ENCODE data around the gene JAKMIP1.

JAKMIP1 gene

DNA sequence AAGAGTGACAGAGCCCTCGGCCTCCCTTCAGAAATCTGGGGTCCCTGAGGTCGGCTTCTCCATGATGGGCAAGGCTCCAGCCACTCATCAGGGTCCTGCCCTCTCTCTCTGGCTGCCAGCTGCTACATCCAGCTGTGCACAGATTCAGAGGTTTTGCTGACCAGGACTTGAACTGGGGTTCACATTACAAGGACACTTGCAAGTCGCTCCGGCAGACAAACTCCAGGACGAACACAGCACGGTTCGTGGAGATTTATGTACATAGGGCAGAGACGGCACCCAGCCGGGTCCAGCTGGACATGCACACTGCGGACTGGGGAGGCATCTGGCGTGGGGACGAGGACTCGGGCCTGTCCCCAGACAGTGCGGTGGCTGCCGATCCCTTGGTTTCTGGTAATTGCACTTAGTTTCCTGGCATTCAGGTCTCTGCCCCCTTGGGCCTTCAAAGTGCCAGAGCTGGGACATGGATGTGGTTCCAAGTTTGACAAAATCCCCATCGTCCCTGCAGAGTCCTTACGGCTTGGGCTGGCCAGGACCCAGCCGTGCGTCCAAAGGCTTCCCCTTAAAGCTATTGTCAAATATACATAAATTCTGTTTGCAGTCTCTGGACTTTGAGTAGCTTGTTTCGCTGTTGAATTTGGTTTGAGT is 175.9 kb downstream of the JAKMIP1 start:
- TF ChIP-seq, protein P1, sequence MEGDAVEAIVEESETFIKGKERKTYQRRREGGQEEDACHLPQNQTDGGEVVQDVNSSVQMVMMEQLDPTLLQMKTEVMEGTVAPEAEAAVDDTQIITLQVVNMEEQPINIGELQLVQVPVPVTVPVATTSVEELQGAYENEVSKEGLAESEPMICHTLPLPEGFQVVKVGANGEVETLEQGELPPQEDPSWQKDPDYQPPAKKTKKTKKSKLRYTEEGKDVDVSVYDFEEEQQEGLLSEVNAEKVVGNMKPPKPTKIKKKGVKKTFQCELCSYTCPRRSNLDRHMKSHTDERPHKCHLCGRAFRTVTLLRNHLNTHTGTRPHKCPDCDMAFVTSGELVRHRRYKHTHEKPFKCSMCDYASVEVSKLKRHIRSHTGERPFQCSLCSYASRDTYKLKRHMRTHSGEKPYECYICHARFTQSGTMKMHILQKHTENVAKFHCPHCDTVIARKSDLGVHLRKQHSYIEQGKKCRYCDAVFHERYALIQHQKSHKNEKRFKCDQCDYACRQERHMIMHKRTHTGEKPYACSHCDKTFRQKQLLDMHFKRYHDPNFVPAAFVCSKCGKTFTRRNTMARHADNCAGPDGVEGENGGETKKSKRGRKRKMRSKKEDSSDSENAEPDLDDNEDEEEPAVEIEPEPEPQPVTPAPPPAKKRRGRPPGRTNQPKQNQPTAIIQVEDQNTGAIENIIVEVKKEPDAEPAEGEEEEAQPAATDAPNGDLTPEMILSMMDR (conservative IDR thresholded peaks at IDR 0.05; ENCODE audit: low read depth, low read length): no peak
- no peak for DNase-seq (ENCODE audit: low read depth)
- no peak overlapping the region for H3K4me3 ChIP-seq (ENCODE audit: low read depth, low read length)

DNA sequence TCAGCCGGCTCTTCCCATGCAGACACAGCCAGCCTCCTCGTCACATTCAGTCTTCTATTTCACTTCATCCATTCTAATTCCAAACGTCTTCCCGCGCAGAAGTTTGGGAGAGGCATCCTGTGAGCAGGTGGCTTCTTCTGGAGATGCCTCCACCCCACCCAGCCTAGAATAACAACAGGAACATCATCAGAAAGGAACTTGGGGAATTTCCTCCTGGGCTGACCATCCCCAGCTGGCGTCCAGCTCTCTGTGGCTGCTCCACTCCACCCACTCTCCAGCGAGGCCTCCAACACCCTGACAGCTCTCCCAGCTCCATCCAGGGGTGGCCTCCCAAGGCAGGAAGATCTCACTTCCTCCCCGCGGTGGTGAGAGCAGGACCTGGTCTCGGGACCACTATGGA is 176.6 kb downstream of the JAKMIP1 start:
- H3K4me3 ChIP-seq (ENCODE audit: low read depth, low read length): no peak overlapping the region
- DNase-seq (ENCODE audit: low read depth): no peak
- TF ChIP-seq, protein P1 (conservative IDR thresholded peaks at IDR 0.05; ENCODE audit: low read depth, low read length): no peak

DNA sequence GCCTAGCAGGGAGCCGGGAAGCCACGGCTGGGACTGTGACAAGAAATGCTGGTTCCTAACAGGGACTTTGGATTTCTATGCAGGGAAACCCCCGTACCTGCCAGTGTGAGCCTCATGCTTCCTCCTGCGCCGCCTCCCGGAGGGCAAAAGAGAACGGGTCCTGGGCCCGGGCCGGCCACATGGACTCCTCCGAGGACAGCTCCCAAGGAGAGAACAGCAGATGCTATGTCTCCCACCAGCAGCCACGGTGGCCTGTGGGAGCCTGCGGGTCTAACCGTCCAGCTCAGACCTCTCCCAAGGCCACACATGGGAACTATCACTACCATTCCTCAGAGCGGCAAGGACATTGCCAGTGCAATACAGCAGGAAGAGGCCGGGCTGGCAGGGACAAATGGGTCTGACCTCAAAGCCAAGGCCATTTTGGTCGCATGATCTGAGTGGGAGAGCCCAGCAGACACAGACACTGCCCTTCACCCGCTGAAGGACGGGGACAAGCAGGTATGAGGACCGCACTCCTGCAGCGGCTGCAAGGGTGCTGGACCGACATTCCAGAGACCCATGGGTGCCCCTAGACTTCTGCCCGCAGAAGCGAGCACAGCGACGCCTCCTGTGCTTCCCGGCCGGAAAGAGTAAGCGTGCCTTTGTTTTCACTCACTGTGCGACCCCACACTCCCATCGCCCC is 177.6 kb downstream of the JAKMIP1 start:
- no peak overlapping the region for H3K4me3 ChIP-seq (ENCODE audit: low read depth, low read length)
- TF ChIP-seq, protein P1 (conservative IDR thresholded peaks at IDR 0.05; ENCODE audit: low read depth, low read length): no peak
- no peak for DNase-seq (ENCODE audit: low read depth)

DNA sequence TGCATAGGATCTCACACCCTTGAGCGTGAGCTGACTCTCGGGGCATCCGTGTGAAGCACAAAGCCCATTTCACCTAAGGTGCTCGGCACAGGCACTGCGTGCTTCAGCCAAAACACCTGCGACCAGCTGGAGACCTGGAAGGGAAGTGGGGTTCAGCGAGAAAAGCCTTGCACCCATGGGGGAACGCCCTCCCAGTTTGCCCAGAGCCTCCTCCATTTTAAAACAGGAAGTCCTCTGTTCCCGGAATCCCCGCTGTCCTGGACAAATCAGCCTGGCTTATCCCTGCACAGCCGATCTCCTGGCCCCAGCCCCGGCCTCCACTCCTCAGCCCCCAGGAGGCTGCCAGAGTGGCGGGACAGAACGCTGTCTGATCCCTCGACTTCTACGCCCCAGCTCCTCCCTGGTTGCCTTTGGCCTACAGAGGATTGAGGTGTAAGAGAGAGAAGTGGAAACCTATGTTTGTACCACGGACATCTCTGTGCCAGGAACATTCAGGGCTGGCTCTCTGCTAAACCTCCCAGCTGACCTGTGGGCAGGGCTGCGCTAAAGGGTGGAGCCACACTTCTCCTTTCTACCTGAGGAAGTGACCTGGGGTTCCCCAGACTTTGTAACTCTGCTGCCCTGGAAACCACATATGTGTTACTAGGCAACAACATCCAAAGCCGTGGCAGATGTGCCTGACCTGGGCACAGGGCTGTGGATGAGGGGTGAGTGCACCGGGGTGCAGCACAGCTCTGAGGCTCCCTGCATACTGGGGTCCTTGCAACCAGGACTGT is 178.3 kb downstream of the JAKMIP1 start:
- DNase-seq (ENCODE audit: low read depth): no peak
- TF ChIP-seq, protein P1 (conservative IDR thresholded peaks at IDR 0.05; ENCODE audit: low read depth, low read length): no peak
- H3K4me3 ChIP-seq (ENCODE audit: low read depth, low read length): no peak overlapping the region

DNA sequence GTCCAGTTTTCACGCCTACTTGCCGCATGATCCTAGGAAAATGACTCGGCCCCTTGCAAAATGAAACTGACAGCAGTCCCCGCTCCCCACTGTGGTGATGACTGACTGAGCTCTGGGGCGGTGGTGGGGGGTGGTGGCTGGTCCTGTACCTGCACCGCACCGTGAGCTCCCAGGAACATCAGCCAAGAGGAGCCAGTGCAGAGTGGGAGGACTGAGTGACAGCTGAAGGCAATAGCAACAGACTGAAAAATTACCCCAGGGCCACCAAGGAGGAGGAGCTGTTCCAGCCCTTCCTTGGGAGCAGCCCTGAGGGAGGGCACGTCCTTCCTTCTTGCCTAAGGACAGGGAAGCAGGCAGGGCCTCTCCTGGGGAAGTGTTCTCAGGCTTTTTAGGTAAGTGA is 179.7 kb downstream of the JAKMIP1 start:
- TF ChIP-seq, protein P1 (conservative IDR thresholded peaks at IDR 0.05; ENCODE audit: low read depth, low read length): no peak
- no peak overlapping the region for H3K4me3 ChIP-seq (ENCODE audit: low read depth, low read length)
- DNase-seq (ENCODE audit: low read depth): no peak

DNA sequence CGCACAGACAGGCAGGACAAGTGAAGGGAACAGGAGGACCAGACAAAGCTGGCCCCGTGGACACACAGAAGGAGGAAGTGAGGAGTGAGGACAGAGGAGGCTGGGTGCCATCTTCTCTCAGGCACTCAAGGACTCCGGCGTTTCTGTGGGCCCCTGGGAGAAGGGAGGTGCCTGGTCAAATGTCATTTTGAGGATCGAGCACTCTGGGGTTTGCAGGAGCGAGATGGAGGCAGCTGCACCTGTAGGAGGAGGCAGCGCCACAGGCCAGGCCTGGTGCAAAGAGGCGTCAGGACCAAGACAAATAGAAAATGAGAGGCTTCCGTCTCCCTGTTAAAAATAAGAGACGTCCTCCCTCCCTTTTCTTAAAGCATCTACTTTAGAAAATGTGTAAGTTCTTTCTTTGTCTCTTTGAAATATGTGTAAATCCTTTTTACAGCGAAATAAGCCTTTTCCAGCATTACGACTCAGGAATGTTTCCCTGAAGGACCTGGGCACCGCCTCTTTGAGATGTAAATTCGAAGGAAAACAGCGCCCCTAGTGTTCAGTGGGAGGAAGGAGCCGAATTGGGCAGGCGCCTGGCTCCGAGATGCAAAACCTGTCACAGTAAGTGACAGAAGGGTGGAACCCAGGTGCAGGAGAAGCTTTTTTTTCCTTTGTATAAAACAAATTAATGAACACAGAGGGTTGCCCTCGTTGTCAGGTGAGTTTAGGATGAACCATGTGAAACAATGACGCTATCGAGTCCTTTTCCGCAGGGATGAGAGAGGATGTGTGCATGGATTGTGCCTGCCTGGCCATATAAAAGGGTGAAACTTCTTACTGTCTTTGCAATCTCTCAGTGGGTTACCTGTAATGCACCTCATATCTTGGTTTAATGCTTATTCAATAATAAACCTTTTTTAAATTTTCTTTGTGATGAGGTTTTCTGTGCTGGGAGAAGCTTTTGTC is 180.8 kb downstream of the JAKMIP1 start:
- no peak overlapping the region for H3K4me3 ChIP-seq (ENCODE audit: low read depth, low read length)
- peak; percentile 52 for DNase-seq (ENCODE audit: low read depth)
- TF ChIP-seq, protein P1 (conservative IDR thresholded peaks at IDR 0.05; ENCODE audit: low read depth, low read length): peak; percentile 70

All from choroid plexus epithelial cell (primary cell).